CD4-positive, alpha-beta T cell treated with Interleukin-1 beta for 1 hour (primary cell): ENCODE data around the gene RNASE2.
"Not testable (repeated sequence)": the region's sequence is repeated elsewhere in the genome, so short reads cannot be mapped to it uniquely, and the experiment has no call there.

Experiments
- DNase-seq, 2 donors: peaks; one replicate each; pipeline ENCODE4 v3.0.0-alpha.2; 2020 to 2022

The RNASE2 gene

GRCh38 chr14:20982646-20983369, 27.5 kb downstream of the RNASE2 start:
- DNase-seq, result no peak

- DNase-seq, result not testable (repeated sequence)
Observed at GRCh38 chr14:20985650-20986049, 30.4 kb downstream of the RNASE2 start.

GRCh38 chr14:20986811-20987210, 31.5 kb downstream of the RNASE2 start:
- DNase-seq, result peak in 1 of 2 donors; percentile 10

GRCh38 chr14:20988717-20989470, 33.6 kb downstream of the RNASE2 start:
- no peak for DNase-seq

GRCh38 chr14:20989471-20989786, 34.1 kb downstream of the RNASE2 start:
- no peak for DNase-seq

DNA sequence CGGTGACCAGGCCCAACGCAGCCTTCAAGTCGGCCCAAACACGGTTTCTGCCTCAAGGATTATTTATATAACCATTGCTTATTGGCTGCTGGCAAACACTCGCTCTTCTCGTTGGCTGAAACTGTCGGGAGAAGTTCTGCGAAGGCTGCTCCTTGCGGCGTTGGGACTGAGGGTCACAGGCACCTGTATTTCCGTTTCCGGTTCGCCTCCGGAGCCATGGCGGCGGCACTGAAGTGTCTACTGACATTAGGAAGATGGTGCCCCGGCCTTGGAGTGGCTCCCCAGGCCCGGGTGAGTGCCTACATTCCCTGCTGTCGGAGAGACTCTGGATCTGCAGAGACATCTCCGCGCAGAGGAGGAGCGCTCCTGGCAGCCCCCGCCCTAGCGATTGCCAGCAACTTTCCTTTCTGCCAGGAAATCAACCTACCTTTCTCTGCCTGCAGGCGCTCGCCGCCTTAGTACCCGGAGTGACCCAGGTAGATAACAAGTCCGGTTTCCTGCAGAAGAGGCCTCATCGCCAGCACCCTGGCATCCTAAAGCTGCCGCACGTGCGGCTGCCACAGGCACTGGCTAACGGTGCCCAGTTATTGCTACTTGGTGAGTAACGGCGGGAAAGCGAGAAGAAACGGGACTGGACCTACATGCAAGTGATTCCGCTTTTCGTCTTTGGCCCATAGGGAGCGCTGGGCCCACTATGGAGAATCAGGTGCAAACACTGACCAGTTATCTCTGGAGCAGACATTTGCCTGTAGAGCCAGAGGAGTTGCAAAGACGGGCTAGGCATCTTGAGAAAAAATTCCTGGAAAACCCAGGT, 34.7 kb downstream of the RNASE2 start, which contains the start of gene METTL17:
Gene METTL17, plus strand, starts transcription at position 194 of the 814 bp plus-strand sequence. Its CDS starts 23 bp downstream, at position 217.
- peak; percentile 88 to 89 for DNase-seq

DNA sequence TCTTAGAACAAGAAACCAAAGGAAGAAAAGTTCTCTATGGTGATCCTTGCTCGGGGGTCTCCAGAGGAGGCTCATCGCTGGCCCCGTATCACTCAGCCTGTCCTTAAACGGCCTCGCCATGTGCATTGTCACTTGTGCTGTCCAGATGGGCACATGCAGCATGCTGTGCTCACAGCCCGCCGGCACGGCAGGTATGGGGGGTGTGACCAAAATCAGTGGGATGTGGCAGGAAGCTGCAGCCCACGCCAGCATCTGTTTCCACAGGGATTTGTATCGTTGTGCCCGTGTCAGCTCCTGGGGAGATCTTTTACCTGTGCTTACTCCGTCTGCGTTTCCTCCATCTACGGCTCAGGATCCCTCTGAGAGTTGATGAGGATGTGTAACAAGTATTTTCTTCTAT, 41.2 kb downstream of the RNASE2 start:
- no peak for DNase-seq

- no peak for DNase-seq
Observed at GRCh38 chr14:20997115-20997514, 41.8 kb downstream of the RNASE2 start.

- DNase-seq, result no peak
Observed at GRCh38 chr14:20997564-20997963, 42.3 kb downstream of the RNASE2 start.

DNA sequence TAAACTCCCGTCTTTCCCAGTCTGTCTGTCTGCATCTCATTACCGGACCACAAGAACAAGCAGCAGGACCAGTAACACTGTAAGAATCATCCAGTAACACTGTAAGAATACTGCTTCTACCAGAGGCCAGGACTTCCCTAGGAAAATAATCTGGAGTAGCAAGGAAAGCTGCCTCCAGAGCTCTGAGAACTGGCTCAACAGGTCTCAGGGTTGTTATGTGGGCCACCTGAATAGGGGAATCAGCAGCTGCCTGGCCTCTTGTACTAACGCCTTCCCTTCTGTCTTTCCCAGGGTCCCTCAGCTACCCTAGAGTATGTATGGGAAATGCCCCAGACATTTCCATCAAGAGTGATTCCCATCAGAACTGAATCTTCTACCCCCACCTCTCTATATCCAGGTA, 42.9 kb downstream of the RNASE2 start:
- DNase-seq, result no peak

GRCh38 chr14:20998674-20999366, 43.5 kb downstream of the RNASE2 start, which contains the start of gene SLC39A2:
Gene SLC39A2 (plus strand): TSS chr14:20999293. CDS start chr14:20999447, 154 bp downstream.
- DNase-seq, result no peak

DNA sequence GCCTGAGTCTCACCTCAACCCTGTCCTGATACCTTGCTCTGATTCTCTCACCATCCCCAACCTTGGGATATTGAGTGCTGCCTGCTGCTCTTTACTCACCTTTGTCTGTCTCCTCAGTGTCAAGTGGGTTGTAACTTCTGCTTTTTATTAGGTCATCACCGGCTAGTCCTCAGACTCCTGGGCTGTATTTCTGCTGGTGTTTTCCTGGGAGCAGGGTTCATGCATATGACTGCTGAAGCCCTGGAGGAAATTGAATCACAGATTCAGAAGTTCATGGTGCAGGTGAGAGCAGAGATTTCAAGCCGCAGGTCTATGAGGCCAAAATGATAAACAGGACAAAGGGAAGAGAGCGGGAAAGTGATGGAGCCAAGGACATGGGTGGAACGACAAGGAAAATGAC, 44.3 kb downstream of the RNASE2 start:
- no peak for DNase-seq

DNA sequence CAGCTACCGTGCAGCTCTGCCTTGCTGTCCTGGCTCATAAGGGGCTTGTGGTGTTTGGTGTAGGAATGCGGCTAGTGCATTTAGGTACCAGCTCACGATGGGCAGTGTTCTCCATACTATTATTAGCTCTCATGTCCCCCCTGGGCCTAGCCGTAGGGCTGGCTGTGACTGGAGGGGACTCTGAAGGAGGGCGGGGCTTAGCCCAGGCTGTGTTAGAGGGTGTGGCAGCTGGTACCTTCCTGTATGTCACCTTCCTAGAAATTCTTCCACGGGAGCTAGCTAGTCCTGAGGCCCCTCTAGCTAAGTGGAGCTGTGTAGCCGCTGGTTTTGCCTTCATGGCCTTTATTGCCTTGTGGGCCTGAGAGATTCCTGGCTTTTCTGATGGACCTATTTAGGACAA, 45.9 kb downstream of the RNASE2 start:
- no peak for DNase-seq

GRCh38 chr14:21003788-21004346, 48.6 kb downstream of the RNASE2 start:
- no peak for DNase-seq
